HAP-1 (cell line): Measurements from ENCODE around the gene TPRX1.
"Not testable (repeated sequence)": the region's sequence is repeated elsewhere in the genome, so short reads cannot be mapped to it uniquely, and the experiment has no call there.

Source experiments
- DNase-seq, 2 experiments: peaks; one replicate each; pipeline ENCODE4 v3.0.0-alpha.2; 2016 to 2020; ENCODE audit warnings: low spot score in 2 of 2
- H3K27me3 ChIP-seq: fragments of 250-450 bp; sonication (Bioruptor Pico); 2 replicates; pipeline ENCODE4 v1.5.1; 2020; ENCODE audit warnings: low read depth, mild to moderate bottlenecking, moderate library complexity
- H3K36me3 ChIP-seq: fragments of 250-450 bp; sonication (Bioruptor Pico); replicated peaks from 2 replicates; pipeline ENCODE4 v1.5.1; 2020; ENCODE audit warnings: mild to moderate bottlenecking
- H3K4me1 ChIP-seq: fragments of 250-450 bp; sonication (Bioruptor Pico); 2 replicates; pipeline ENCODE4 v1.5.1; 2020; ENCODE audit warnings: mild to moderate bottlenecking
- H3K4me3 ChIP-seq: fragments of 250-450 bp; sonication (Bioruptor Pico); 2 replicates; pipeline ENCODE4 v1.5.1; 2020; ENCODE audit warnings: mild to moderate bottlenecking, moderate library complexity
- H3K9me3 ChIP-seq: fragments of 250-450 bp; sonication (Bioruptor Pico); 2 replicates; pipeline ENCODE4 v1.5.1; 2020; ENCODE audit warnings: mild to moderate bottlenecking, moderate library complexity
- in situ Hi-C: fragments of 300-500 bp; cut with MboI; formaldehyde crosslinking; loops from 3 replicates; pipeline ENCODE4 v1.14.3; 2020; ENCODE audit warnings: low sequenced_read_pairs, inconsistent platforms, mixed read lengths

Gene TPRX1

GRCh38 chr19:47804451-47804850, at the start of gene TPRX1:
TPRX1 (minus strand) TSS chr19:47804551; CDS start chr19:47804539, 12 bp downstream.
- H3K4me1 ChIP-seq, H3K9me3 ChIP-seq, H3K4me3 ChIP-seq, DNase-seq, H3K27me3 ChIP-seq, in situ Hi-C loops, H3K36me3 ChIP-seq: not testable (repeated sequence)

GRCh38 chr19:47853003-47853402, 48.7 kb upstream of the TPRX1 start:
- no peak overlapping the region for H3K4me3 ChIP-seq
- H3K9me3 ChIP-seq: no peaks in the 10 kb centered on the region
- in situ Hi-C loops: no loop called here
- no peaks in the 10 kb centered on the region for H3K27me3 ChIP-seq
- peaks cover 19% of the 10 kb centered on the region for H3K4me1 ChIP-seq
- no peak for DNase-seq
- no peaks in the 10 kb centered on the region for H3K36me3 ChIP-seq

GRCh38 chr19:47848823-47849473, 44.6 kb upstream of the TPRX1 start:
- H3K27me3 ChIP-seq: no peaks in the 10 kb centered on the region
- in situ Hi-C loops: no loop called here
- peak; percentile 80 to 88 for DNase-seq
- H3K36me3 ChIP-seq: no peaks in the 10 kb centered on the region
- H3K4me1 ChIP-seq: peaks cover 16% of the 10 kb centered on the region
- peak overlapping the region; percentile 21 for H3K4me3 ChIP-seq
- no peaks in the 10 kb centered on the region for H3K9me3 ChIP-seq

DNA sequence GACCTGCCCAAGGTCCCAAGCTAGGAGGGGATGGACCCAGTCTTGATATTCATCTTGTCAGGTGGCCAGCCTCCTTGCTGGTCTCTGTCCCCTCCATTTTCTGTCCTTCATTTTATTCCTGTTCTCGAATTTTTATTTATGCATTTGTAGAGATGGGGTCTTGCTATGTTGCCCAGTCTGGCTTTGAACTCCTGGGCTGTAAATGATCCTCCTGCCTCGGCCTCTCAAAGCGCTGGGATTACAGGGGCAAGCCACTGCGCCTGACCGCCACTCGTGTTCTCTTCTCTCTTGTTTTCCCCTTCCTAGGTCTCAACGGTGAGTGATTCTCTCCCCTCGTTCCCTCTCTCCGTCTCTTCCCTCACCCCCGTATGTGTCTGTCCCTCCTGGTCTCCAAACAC, 44.1 kb upstream of the TPRX1 start:
- Histone ChIP-seq H3K36me3 (no peaks in the 10 kb centered on the region), H3K27me3 (no peaks in the 10 kb centered on the region), H3K9me3 (no peaks in the 10 kb centered on the region), H3K4me1 (peaks cover 16% of the 10 kb centered on the region), H3K4me3 (peak overlapping the region; percentile 21)
- DNase-seq: no peak
- in situ Hi-C loops: no loop called here

DNA sequence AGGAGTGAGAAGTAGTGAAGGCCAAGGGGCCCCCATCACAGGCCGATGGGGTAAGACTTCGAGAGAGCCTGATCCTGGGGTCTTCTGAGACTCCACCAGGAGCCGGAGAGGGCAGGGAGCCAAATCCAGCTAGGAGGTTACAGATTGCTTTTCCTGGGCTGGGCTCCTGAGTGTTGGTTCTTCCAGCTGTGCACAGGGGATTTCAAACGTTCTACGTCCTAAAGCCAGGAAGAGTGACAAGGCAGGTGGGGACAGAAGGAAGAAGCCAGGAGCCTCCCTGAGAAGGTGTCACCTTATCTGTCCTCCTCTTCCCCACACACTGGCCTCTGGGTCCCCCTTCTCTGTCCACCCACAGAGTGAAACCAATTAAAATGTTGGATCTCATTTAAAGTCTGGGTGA, 38.6 kb upstream of the TPRX1 start:
- DNase-seq: no peak
- Histone ChIP-seq H3K4me1 (no peaks in the 10 kb centered on the region), H3K36me3 (no peaks in the 10 kb centered on the region), H3K4me3 (no peak overlapping the region), H3K9me3 (no peaks in the 10 kb centered on the region), H3K27me3 (no peaks in the 10 kb centered on the region)
- in situ Hi-C loops: no loop called here

- H3K27me3 ChIP-seq: no peaks in the 10 kb centered on the region
- no peaks in the 10 kb centered on the region for H3K9me3 ChIP-seq
- peak in 1 of 2 experiments; percentile 19 for DNase-seq
- H3K4me1 ChIP-seq: no peaks in the 10 kb centered on the region
- H3K4me3 ChIP-seq: no peak overlapping the region
- in situ Hi-C loops: no loop called here
- H3K36me3 ChIP-seq: no peaks in the 10 kb centered on the region
Observed at GRCh38 chr19:47839913-47840312, 35.6 kb upstream of the TPRX1 start.

GRCh38 chr19:47839411-47839810, 35.1 kb upstream of the TPRX1 start:
- H3K4me3 ChIP-seq: no peak overlapping the region
- no peaks in the 10 kb centered on the region for H3K36me3 ChIP-seq
- H3K27me3 ChIP-seq: no peaks in the 10 kb centered on the region
- in situ Hi-C loops: no loop called here
- no peaks in the 10 kb centered on the region for H3K9me3 ChIP-seq
- H3K4me1 ChIP-seq: no peaks in the 10 kb centered on the region
- no peak for DNase-seq

GRCh38 chr19:47836038-47836437, 31.7 kb upstream of the TPRX1 start:
- no peaks in the 10 kb centered on the region for H3K4me1 ChIP-seq
- no peak for DNase-seq
- H3K27me3 ChIP-seq: no peaks in the 10 kb centered on the region
- no peaks in the 10 kb centered on the region for H3K9me3 ChIP-seq
- H3K4me3 ChIP-seq: no peak overlapping the region
- H3K36me3 ChIP-seq: no peaks in the 10 kb centered on the region
- in situ Hi-C loops: no loop called here

DNA sequence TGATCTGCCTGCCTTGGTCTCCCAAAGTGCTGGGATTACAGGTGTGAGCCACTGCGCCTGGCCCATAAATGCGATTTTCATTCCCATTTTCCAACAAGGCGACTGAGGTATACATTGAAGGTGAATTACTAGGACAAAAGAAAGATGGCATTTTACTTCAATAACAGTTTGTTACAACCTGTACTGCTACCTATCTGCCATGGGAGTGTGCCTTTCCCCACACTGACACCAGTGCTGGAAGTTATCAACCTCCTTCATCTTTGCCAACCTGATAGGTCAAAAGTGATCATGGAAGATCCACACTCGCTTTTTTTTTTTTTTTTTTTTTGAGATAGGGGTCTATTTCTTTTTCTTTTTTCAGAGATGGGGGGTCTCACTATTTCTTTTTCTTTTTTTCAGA, 28.4 kb upstream of the TPRX1 start:
- in situ Hi-C loops: no loop called here
- no peak overlapping the region for H3K4me3 ChIP-seq
- H3K27me3 ChIP-seq: no peaks in the 10 kb centered on the region
- no peaks in the 10 kb centered on the region for H3K9me3 ChIP-seq
- no peak for DNase-seq
- no peaks in the 10 kb centered on the region for H3K4me1 ChIP-seq
- no peaks in the 10 kb centered on the region for H3K36me3 ChIP-seq

GRCh38 chr19:47826800-47827199, 22.4 kb upstream of the TPRX1 start:
- H3K4me3 ChIP-seq: no peak overlapping the region
- H3K27me3 ChIP-seq: no peaks in the 10 kb centered on the region
- H3K36me3 ChIP-seq: no peaks in the 10 kb centered on the region
- no peak for DNase-seq
- no peaks in the 10 kb centered on the region for H3K4me1 ChIP-seq
- H3K9me3 ChIP-seq: no peaks in the 10 kb centered on the region
- in situ Hi-C loops: no loop called here

- no peaks in the 10 kb centered on the region for H3K36me3 ChIP-seq
- in situ Hi-C loops: no loop called here
- no peak overlapping the region for H3K4me3 ChIP-seq
- H3K27me3 ChIP-seq: no peaks in the 10 kb centered on the region
- H3K9me3 ChIP-seq: no peaks in the 10 kb centered on the region
- no peak for DNase-seq
- peaks cover 7% of the 10 kb centered on the region for H3K4me1 ChIP-seq
Observed at GRCh38 chr19:47824396-47824795, 20.0 kb upstream of the TPRX1 start.

DNA sequence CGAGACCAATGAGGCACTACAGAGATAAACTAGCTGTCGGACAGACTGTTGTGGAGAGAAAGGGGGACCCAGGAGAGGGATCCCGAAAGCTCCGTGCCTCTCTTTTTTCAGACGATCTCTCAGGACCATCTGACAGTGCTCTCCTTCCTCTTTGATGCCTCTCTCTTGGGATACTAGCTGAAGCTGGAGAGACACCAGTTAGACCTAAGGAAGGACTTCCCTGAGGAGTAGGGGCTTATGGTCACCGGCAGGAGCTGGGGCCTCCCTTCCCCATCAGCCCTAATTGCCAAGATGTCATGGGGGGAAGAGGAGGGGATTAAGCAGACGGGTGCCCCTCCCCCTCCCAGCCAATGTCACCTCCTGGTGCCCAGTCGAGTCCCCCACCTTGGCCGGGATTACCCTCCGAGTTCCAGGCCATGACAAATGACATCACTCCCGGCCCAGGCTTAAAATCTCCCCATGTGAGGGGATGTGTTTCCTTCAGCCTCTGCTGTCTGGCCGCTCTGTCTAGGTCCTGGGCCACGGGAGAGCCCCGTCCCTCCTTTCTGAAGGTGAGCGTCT, 17.2 kb upstream of the TPRX1 start, which contains the start of gene CRX:
Gene CRX (plus strand): TSS at position 478 of the 561 bp plus-strand sequence. CDS start 12,507 bp downstream, outside the sequence.
- in situ Hi-C loops: no loop called here
- Histone ChIP-seq H3K9me3 (no peaks in the 10 kb centered on the region), H3K27me3 (no peaks in the 10 kb centered on the region), H3K4me1 (peaks cover 7% of the 10 kb centered on the region), H3K36me3 (no peaks in the 10 kb centered on the region), H3K4me3 (no peak within 1 kb of the TSS)
- no peak for DNase-seq

DNA sequence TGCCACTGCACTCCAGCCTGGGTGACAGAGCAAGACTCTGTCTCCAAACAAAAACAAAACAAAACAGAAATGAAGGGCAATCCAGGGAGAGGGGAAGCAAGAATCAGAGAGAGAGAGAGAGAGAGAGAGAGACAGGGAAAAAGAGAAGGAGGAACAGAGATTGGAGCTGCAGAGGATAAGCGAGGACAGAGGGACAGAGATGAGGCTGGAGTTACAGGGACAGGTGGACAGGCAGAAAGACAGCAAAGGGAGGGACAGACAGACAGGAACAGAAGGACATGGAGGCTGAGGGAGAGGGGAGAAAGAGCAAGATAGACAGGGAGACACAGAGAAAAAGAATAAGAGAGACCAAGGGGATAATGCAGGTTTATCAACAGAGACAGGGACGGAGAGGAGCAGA, 16.1 kb upstream of the TPRX1 start:
- in situ Hi-C loops: no loop called here
- Histone ChIP-seq H3K9me3 (no peaks in the 10 kb centered on the region), H3K36me3 (no peaks in the 10 kb centered on the region), H3K4me3 (no peak overlapping the region), H3K27me3 (no peaks in the 10 kb centered on the region), H3K4me1 (peaks cover 7% of the 10 kb centered on the region)
- no peak for DNase-seq

DNA sequence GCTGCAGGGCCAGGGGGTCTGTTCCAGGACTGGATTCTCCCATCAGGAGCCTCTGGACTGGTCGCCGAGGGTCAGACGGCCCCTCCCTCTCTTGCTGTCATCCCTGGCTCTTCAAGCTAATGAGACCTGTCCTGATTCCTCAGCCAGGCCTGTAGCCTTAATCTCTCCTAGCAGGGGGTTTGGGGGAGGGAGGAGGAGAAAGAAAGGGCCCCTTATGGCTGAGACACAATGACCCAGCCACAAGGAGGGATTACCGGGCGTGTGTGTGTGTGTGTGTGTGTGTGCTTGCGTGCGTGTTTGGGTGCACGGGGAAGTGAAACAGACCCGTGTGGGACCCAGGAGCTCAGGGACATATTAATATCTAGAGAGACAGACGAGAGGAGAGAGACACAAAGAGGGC, 15.5 kb upstream of the TPRX1 start:
- DNase-seq: peak; percentile 36 to 66
- in situ Hi-C loops: no loop called here

GRCh38 chr19:47818221-47818620, 13.9 kb upstream of the TPRX1 start:
- DNase-seq, H3K36me3 ChIP-seq, in situ Hi-C loops, H3K27me3 ChIP-seq, H3K9me3 ChIP-seq, H3K4me3 ChIP-seq: not testable (repeated sequence)
- peaks cover 10% of the 10 kb centered on the region for H3K4me1 ChIP-seq

More for the DNA sequence above, 15.5 kb upstream of the TPRX1 start:
- H3K9me3 ChIP-seq: no peaks in the 10 kb centered on the region
- peaks cover 7% of the 10 kb centered on the region for H3K4me1 ChIP-seq
- no peak overlapping the region for H3K4me3 ChIP-seq
- no peaks in the 10 kb centered on the region for H3K36me3 ChIP-seq
- H3K27me3 ChIP-seq: no peaks in the 10 kb centered on the region
